Stimulated activated CD4-positive, alpha-beta T cell treated with anti-CD3 and anti-CD28 coated beads, Interleukin-1b, Interleukin-23, amount 100 ng/mL, for 4 hours (primary cell): ENCODE data around the gene SAP30BP.
A peak's percentile ranks its signal among the peaks of the same experiment; 100 is the strongest.

Experiments
- DNase-seq, 2 donors: peaks; one replicate each; pipeline ENCODE4 v3.0.0-alpha.2; 2020; ENCODE audit warnings: low read depth in 2 of 2

The SAP30BP gene

DNA sequence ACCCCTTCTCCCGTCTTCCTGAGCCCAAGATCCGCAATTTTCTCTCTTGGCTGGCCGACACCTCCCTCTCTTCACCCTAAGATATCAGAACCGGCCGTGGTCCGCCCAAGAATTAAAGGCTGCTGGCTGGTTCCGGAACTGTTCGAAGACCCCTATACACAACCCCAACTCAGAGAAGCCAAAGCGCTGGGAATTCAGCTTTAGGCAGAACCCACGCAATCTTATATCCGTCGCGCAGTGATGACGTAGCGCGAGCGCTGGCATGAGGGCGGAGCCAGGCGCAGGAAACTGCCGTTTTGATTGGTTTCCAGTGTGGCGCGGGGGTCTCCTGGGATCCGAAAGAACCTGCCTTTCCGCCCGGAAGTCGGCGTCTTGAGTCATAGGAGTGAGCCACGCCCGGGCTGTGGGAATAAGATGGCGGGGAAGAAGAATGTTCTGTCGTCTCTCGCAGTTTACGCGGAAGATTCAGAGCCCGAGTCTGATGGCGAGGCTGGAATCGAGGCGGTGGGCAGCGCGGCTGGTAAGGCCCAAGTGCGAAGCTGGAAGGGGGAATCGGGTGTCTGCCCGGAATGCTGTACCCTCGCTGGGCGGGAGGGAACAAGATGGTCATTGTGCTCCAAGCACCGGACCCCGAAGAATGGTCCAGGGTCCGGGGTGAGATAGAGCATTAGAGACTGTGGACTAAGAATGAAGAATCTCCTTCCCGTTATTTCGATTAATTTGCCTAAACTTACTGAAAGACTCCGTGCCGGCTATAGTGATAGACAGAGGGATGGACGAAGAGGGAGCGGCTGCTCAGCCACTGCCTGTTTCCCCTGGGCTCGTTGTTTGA lies at the start of gene SAP30BP, which contains the start of gene RECQL5:
Gene SAP30BP (plus strand): TSS at position 380 of the 832 bp plus-strand sequence. CDS start 35 bp downstream, at position 415.
Gene RECQL5 (minus strand): TSS at position 196 of the 832 bp plus-strand sequence. CDS start 597 bp downstream, outside the sequence.
- peak; percentile 94 to 99 for DNase-seq

GRCh38 chr17:75617675-75618074 lies 49.5 kb upstream of the SAP30BP start:
- no peak for DNase-seq

DNA sequence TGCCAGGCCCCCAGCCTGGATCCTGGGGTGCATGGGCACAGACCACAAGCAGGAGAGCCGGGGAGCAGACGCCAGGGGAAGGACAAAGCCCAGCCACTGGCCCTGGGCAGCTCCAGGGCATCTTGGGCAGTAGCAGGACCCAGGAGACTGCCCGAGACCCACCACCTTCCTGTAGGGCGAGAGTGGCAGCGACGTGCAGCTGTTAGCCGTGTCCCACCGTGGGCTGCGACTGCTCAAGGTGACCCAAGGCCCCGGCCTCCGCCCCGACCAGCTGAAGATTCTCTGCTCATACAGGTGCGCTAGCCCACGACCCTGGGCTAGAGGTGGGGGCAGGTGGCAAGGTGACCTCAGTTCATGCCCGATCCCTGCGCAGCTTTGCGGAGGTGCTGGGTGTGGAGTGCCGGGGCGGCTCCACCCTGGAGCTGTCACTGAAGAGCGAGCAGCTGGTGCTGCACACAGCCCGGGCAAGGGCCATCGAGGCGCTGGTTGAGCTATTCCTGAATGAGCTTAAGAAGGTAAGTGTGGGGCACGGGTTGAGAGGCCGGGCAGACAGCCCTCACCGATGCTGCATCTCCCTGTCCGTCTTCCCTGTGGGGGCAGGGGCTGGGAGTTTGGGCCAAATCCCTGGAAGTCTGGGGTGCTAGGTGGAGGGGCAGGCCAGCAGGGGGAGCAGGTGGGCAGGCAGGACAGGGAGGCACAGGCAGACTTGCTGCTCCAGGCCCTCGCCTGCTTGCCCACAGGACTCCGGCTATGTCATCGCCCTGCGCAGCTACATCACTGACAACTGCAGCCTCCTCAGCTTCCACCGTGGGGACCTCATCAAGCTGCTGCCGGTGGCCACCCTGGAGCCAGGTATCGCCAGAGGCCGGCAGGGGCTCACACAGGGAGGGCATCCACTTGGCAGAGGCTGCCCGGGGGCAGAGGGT lies 47.4 kb upstream of the SAP30BP start:
- peak in 1 of 2 donors; percentile 15 for DNase-seq

DNA sequence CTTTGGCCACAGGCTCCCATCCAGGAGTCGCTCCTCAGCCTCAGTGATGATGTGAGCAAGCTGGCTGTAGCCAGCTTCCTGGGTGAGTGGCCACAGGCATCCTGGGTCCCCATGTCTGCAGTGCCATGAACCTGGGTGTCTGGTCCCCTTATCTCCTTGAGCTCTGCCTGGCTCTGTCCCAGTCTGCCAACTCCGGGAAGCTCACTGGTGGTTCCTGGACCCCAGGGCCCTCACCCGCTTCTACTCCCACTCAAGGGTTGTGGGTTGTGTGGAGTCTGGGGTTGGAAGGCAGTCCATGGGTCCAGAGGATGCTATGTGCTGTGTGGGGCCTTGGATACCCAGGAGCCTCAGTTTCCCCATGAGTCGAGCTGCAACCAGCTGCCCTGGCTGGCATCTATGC lies 45.6 kb upstream of the SAP30BP start:
- DNase-seq, result no peak

DNA sequence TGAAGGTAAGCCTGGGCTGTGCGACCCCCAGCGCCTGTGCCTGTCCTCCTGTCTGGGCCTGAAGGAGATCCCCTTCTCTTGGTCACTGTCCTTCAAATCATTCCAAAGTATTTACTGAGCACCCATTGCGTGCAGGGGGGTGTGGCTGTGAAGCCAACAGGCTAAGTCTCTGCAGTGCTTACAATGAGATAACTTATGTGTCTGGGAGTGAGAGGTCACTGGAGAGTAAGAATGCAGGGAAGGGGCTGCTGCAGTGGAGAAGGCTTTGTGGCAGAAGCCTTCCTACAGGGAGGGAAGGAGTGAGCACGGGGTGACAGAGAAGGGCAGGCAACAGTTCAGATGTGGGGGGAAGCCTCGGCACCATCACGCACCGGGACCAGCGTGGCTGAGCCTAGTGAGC lies 45.1 kb upstream of the SAP30BP start:
- no peak for DNase-seq

DNA sequence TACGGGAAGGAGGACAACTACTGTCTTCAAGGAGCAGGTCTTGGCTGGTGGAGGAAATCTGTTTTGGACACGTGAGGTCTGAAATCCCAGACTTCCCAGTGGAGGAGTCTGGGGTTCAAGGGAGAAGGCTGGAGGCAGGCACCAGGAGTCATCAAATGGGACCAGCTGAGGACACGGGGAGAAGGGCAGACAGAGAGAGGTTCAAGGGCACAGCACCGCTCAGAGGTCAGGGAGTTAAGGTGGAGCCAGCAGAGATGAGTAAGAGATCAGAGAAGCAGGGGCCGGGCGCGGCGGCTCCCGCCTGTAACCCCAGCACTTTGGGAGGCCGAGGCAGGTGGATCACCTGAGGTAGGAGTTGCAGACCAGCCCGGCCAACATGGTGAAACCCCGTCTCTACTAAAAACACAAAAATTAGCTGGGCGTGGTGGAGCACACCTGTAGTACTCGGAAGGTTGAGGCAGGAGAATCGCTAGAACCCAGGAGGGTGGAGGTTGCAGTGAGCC lies 44.3 kb upstream of the SAP30BP start:
- no peak for DNase-seq

DNA sequence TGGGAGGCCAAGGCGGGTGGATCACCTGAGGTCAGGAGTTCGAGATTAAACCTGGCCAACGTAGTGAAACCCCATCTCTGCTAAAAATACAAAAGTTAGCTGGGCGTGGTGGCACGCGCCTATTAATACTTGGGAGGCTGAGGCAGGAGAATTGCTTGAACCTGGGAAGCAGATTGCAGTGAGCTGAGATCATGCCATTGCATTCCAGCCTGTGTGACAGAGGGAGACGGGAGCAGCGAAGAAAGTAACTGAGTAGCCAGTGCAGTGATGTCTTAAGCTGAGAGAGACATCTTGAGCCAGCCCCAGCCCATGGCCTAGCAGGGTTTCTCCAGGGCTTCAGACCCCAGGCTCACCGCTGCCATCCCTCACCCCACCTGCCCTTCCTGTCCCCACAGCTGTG lies 43.8 kb upstream of the SAP30BP start:
- DNase-seq, result no peak

- no peak for DNase-seq
Observed at GRCh38 chr17:75624021-75624420, 43.1 kb upstream of the SAP30BP start.

GRCh38 chr17:75624714-75625345 lies 42.3 kb upstream of the SAP30BP start:
- no peak for DNase-seq

DNA sequence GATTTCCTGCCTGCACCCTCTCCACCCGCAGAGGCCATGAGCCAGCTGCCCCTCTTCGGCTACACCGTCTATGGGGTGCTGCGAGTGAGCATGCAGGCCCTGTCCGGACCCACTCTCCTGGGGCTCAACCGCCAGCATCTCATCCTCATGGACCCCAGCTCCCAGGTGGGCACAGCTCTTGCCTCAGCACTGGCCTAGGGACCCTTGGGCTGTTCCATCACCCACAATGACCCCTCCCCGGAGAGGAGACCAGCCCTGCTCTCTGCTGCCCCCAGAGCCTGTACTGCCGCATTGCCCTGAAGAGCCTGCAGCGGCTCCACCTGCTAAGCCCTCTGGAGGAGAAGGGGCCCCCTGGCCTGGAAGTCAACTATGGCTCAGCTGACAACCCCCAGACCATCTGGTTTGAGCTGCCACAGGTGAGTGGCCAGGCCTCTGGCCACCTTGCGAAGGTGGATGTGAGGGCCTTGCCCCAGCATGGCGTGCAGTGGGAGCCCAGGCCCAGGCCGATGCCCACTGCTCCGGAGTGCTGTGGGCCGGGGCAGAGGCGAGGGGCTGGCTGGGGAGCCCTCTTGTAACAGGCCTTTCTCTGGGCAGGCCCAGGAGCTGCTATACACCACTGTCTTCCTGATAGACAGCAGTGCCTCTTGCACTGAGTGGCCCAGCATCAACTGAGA lies 41.2 kb upstream of the SAP30BP start:
- no peak for DNase-seq

GRCh38 chr17:75626496-75627038 lies 40.6 kb upstream of the SAP30BP start:
- no peak for DNase-seq

- no peak for DNase-seq
Observed at GRCh38 chr17:75627094-75627493, 40.0 kb upstream of the SAP30BP start.

- DNase-seq, result no peak
Observed at GRCh38 chr17:75628425-75628824, 38.7 kb upstream of the SAP30BP start.

- DNase-seq, result no peak
Observed at GRCh38 chr17:75629157-75629556, 38.0 kb upstream of the SAP30BP start.

DNA sequence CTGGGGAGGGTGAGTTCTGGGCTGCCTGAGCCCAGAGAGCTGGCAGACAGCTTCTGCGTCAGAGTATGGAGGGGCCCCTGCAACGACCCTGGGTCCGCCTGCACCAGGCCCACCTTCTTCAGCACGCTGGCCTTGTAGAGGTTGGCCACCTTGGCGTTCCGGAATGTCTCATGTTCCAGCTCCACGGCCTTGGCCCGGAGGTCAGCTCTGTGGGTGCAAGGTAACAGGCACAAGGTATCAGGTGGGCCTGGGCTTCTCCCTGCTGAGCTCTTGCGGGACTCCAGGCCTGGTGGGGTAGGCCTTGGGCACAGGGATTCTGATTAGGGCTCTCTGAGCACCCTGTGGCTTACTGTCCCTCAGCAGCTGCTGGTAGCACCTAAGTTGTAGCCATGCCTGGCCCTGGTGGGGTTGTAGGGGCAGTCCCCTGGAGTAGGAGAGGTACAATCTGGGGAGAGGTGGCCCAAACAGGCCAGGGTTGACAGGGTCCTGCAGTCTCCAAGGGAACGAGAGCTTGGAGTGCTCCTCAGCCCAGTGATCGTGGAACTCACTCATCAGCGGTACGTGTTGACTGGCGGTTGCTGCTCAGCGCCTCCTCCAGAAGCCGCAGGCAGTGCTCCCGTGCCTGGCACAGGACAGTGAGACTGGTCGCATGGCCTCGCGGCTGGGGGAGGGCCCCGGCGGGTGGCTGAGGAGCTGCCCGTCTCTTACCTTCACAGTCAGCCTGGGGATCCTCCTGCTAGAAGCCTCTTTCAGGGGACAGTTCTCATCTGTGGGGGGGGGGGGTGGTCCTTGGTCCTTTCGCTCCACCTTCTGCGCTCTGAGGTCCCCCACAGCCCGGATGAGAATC lies 36.8 kb upstream of the SAP30BP start:
- DNase-seq, result no peak

- DNase-seq, result no peak
Observed at GRCh38 chr17:75631353-75631752, 35.8 kb upstream of the SAP30BP start.

- DNase-seq, result no peak
Observed at GRCh38 chr17:75632428-75632827, 34.7 kb upstream of the SAP30BP start.

GRCh38 chr17:75632863-75633485 lies 34.2 kb upstream of the SAP30BP start, which contains the start of gene SMIM5:
SMIM5 (plus strand) TSS chr17:75633434; CDS start chr17:75640202, 6,768 bp downstream.
- DNase-seq, result peak; percentile 80 to 87
